A204.1 (cell line): ENCODE data around the gene TNIK.
"Not testable (repeated sequence)": the region's sequence is repeated elsewhere in the genome, so short reads cannot be mapped to it uniquely, and the experiment has no call there.

Experiments
- FAIRE-seq: peaks from 2 replicates; lab custom pipeline; 2012; peaks lifted over from hg19 to GRCh38; lab: Jason Lieb, UNC

The TNIK gene

GRCh38 chr3:171468296-171468906 is 8.2 kb upstream of the TNIK start:
- no peak for FAIRE-seq

- FAIRE-seq, result no peak
Measured at GRCh38 chr3:171465763-171466162, 5.6 kb upstream of the TNIK start.

- FAIRE-seq, result no peak
Measured at GRCh38 chr3:171464462-171464861, 4.3 kb upstream of the TNIK start.

GRCh38 chr3:171462224-171462623 is 2.0 kb upstream of the TNIK start:
- FAIRE-seq, result no peak

GRCh38 chr3:171461525-171461917 is 1.3 kb upstream of the TNIK start:
- no peak for FAIRE-seq

GRCh38 chr3:171460725-171461524 is 720 bp upstream of the TNIK start:
- FAIRE-seq, result no peak

- no peak for FAIRE-seq
Measured at GRCh38 chr3:171459137-171459941, 866 bp downstream of the TNIK start.

GRCh38 chr3:171458864-171459136 is 1.4 kb downstream of the TNIK start:
- FAIRE-seq, result no peak

- FAIRE-seq, result no peak
Measured at GRCh38 chr3:171458071-171458863, 1.9 kb downstream of the TNIK start.

GRCh38 chr3:171457607-171458061 is 2.6 kb downstream of the TNIK start:
- FAIRE-seq, result no peak

GRCh38 chr3:171456765-171457606 is 3.2 kb downstream of the TNIK start:
- no peak for FAIRE-seq

GRCh38 chr3:171455603-171456550 is 4.3 kb downstream of the TNIK start:
- FAIRE-seq, result no peak

GRCh38 chr3:171454041-171454440 is 6.2 kb downstream of the TNIK start:
- no peak for FAIRE-seq

GRCh38 chr3:171453180-171453886 is 6.9 kb downstream of the TNIK start:
- FAIRE-seq, result no peak

- no peak for FAIRE-seq
Measured at GRCh38 chr3:171452328-171452727, 7.9 kb downstream of the TNIK start.

- FAIRE-seq, result no peak
Measured at GRCh38 chr3:171451915-171452314, 8.3 kb downstream of the TNIK start.

GRCh38 chr3:171447579-171447891 is 12.7 kb downstream of the TNIK start:
- FAIRE-seq, result not testable (repeated sequence)

- FAIRE-seq, result no peak
Measured at GRCh38 chr3:171446801-171447578, 13.2 kb downstream of the TNIK start.

GRCh38 chr3:171446301-171446700 is 13.9 kb downstream of the TNIK start:
- no peak for FAIRE-seq
